Natural killer cell treated with Interleukin-12 subunit alpha and Interleukin-12 subunit beta and Interleukin-15 and Interleukin-18, amount 100 ng/mL, for 72 hours (primary cell): ENCODE measurements around the gene SYNPR. TPM values are rescaled to one million over a fixed set of nuclear protein-coding genes. Genes with fewer than 3 reads are reported as not detected.
"Not testable (repeated sequence)": the region's sequence is repeated elsewhere in the genome, so short reads cannot be mapped to it uniquely, and the experiment has no call there.

Source experiments
- ATAC-seq, 2 donors: fragments of 150-1000 bp; cut with Tn5 transposase in 1 of 2; sonication (Bioruptor Pico), chemical (Tn5 transposase) in 1 of 2; 2 replicates each; pipeline ENCODE4 v1.10.0; 2021
- DNase-seq: peaks from one replicate; pipeline ENCODE4 v3.0.0; 2022; ENCODE audit warnings: low spot score
- H3K27ac Mint-ChIP-seq, 2 donors: 1 replicate in 1 of 2; 2 replicates in 1 of 2; pipeline ENCODE4 v1.8.0; 2022; ENCODE audit warnings: mixed read lengths in 2 of 2, mild to moderate bottlenecking in 1 of 2, moderate library complexity in 1 of 2
- H3K27me3 Mint-ChIP-seq, 2 donors: 1 replicate in 1 of 2; 2 replicates in 1 of 2; pipeline ENCODE4 v1.8.0; 2022; ENCODE audit warnings: mixed read lengths in 2 of 2
- H3K36me3 Mint-ChIP-seq: one replicate; pipeline ENCODE4 v1.8.0; 2022; ENCODE audit warnings: mixed read lengths
- H3K4me1 Mint-ChIP-seq, 2 donors: 1 replicate in 1 of 2; 2 replicates in 1 of 2; pipeline ENCODE4 v1.8.0; 2022; ENCODE audit warnings: low read depth in 2 of 2, mixed read lengths in 2 of 2, mild to moderate bottlenecking in 1 of 2
- H3K4me3 Mint-ChIP-seq: one replicate; pipeline ENCODE4 v1.8.0; 2022; ENCODE audit warnings: mixed read lengths
- H3K9me3 Mint-ChIP-seq: 2 replicates; pipeline ENCODE4 v1.8.0; 2022; ENCODE audit warnings: mixed read lengths
- total RNA-seq, 2 donors: library from RNA; stranded (reverse); gene quantifications; one replicate each; pipeline ENCODE4 v1.2.3, GENCODE V29; 2022

The SYNPR gene
- total RNA-seq, 2 donors from 2014 or later, result not detected

DNA sequence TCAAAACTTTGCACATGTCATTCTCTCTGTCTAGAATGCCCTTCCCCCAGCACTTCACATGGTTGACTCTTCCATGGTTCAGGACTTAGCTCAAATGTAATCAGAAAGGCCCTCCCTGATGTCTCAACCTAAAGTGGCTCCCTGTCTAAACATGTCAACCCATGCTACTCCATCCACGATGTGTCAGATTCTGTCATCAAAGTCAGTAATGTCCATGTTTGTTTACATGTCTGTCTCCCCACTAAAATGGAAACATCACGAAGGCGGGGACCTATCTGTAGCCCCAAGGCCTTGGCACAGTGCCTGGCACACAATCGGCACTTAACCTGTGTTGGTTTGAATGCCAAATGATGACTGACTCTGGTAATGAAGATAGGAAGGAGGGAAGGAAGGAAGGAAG, 353.6 kb downstream of the SYNPR start:
- peaks cover 12% of the 10 kb centered on the region for H3K9me3 Mint-ChIP-seq
- H3K4me3 Mint-ChIP-seq, result no peak overlapping the region
- H3K27ac Mint-ChIP-seq, result no peak overlapping the region
- H3K27me3 Mint-ChIP-seq, result no peaks in the 10 kb centered on the region
- no peaks in the 10 kb centered on the region for H3K4me1 Mint-ChIP-seq
- H3K36me3 Mint-ChIP-seq, result no peaks in the 10 kb centered on the region
- DNase-seq (no peak), ATAC-seq (no peak)

DNA sequence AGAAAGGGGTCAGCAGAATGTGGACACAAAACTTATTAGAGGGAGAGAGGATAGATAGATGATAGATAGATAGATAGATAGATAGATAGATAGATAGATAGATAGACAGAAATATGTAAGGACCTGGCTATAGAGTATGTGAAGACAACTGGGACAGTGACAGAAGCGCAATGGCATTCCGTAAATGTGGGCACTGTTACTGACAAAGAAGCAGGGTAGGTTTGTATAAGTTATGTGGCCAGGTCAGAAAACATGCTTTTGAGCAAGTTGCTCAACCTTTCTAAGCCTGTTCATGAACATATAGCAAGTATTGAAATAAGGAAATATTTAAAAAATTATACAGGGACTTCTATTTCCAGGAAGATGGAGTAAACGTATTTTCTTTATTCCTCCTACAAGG, 357.1 kb downstream of the SYNPR start:
- ATAC-seq, result no peak
- no peak for DNase-seq
- Mint-ChIP-seq H3K27ac (no peak overlapping the region), H3K9me3 (peaks cover 14% of the 10 kb centered on the region), H3K4me3 (no peak overlapping the region), H3K4me1 (no peaks in the 10 kb centered on the region), H3K36me3 (no peaks in the 10 kb centered on the region), H3K27me3 (no peaks in the 10 kb centered on the region)

DNA sequence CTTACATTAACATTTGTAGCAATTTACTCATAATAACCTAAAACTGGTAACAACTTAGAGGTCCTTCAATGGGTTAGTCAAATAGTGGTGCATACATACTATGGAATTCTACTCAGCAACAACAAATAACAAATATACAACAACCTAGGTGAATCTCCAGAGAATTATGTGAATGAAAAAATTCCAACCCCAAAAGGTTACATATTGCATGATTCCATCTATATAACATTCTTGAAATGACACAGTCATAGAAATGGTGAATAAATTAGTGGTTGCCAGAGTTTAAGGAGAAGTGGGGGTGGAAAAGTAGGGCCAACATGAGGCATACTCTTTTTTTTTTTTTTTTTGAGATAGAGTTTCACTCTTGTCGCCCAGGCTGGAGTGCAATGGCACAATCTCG, 361.7 kb downstream of the SYNPR start:
- Mint-ChIP-seq H3K4me1 (no peaks in the 10 kb centered on the region), H3K36me3 (no peaks in the 10 kb centered on the region)
- no peak for ATAC-seq

DNA sequence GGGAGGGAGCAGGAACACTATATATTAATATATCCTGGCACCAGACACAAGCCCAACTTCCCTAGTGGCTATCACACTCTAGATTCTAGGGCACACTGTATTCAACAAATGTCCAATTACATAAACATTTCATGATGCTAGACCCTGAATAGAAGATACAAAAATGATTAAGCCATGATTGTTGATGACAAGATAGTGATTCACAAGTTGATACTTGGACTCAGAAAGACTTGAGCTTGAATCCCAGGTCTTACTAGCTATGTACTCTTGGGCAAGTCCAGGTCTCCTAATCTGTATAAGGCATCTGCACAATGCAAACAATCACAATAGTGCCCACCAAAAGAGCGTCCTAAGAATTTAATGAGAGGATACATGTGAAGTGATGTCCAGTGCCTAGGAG, 364.4 kb downstream of the SYNPR start:
- peaks cover 7% of the 10 kb centered on the region for H3K9me3 Mint-ChIP-seq
- no peaks in the 10 kb centered on the region for H3K36me3 Mint-ChIP-seq
- H3K27me3 Mint-ChIP-seq, result peaks cover 0 to 7% of the 10 kb centered on the region in 2 donors
- H3K4me3 Mint-ChIP-seq, result no peak overlapping the region
- no peaks in the 10 kb centered on the region for H3K4me1 Mint-ChIP-seq
- no peak overlapping the region for H3K27ac Mint-ChIP-seq
- ATAC-seq (no peak), DNase-seq (no peak)

More for the DNA sequence above, 361.7 kb downstream of the SYNPR start:
- DNase-seq, result no peak
- Mint-ChIP-seq H3K4me3 (no peak overlapping the region), H3K27ac (no peak overlapping the region), H3K9me3 (peaks cover 12% of the 10 kb centered on the region), H3K27me3 (peaks cover 0 to 6% of the 10 kb centered on the region in 2 donors)

DNA sequence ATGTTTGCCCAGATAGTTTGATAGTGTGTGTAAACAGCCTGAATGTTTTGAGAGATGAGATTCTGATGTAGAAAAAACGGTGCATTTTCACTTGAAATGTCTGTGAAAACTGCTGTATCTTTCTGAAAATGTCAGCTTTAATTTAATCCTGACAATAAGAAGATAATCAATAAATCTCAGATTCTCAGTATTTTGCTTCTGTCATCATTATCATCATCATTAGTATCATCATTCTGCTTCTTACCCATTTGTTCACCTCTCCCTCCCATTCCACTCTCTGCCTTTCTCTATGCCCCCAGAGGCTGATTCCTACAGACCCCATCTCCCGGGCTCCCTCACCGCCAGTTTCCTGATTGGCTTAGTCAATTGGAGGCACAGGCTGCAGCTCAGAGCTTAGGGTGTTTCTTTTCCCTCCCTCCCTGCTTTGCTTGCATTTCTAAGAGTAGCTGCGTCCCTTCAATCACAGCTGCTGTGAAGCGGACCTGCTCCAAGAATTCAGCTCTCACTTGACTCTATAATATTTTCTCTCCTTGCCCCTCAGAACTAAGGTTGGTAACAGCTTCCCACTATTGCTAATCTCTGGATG, 366.2 kb downstream of the SYNPR start:
- Mint-ChIP-seq H3K9me3 (peaks cover 11% of the 10 kb centered on the region), H3K4me1 (no peaks in the 10 kb centered on the region), H3K27me3 (peaks cover 0 to 7% of the 10 kb centered on the region in 2 donors), H3K4me3 (no peak overlapping the region), H3K36me3 (no peaks in the 10 kb centered on the region), H3K27ac (no peak overlapping the region)
- ATAC-seq, result no peak
- DNase-seq, result no peak

DNA sequence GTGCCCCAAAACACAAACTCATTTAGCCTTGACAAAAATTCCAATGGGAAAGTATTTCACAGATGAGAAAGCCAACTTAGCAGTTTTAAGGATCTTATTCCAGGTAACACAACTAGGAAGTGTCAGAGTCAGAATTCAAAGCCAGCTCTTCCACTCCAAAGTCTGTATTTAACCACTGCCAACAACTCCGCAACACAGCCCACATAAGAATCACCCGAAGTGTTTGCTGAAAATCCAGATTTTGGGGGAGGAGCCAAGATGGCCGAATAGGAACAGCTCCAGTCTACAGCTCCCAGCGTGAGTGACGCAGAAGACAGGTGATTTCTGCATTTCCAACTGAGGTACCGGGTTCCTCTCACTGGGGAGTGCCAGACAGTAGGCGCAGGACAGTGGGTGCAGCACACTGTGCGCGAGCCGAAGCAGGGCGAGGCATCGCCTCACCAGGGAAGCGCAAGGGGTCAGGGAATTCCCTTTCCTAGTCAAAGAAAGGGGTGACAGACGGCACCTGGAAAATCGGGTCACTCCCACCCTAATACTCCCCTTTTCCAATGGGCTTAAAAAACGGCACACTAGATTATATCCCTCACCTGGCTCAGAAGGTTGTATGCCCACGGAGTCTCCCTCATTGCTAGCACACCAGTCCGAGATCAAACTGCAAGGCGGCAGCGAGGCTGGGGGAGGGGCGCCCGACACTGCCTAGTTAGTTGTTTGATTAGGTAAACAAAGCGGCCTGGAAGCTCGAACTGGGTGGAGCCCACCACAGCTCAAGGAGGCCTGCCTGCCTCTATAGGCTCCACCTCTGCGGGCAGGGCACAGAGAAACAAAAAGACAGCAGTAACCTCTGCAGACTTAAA, 367.0 kb downstream of the SYNPR start:
- not testable (repeated sequence) for ATAC-seq, H3K4me1 Mint-ChIP-seq, H3K36me3 Mint-ChIP-seq, DNase-seq, H3K27me3 Mint-ChIP-seq, H3K27ac Mint-ChIP-seq, H3K4me3 Mint-ChIP-seq
- H3K9me3 Mint-ChIP-seq, result peaks cover 11% of the 10 kb centered on the region

DNA sequence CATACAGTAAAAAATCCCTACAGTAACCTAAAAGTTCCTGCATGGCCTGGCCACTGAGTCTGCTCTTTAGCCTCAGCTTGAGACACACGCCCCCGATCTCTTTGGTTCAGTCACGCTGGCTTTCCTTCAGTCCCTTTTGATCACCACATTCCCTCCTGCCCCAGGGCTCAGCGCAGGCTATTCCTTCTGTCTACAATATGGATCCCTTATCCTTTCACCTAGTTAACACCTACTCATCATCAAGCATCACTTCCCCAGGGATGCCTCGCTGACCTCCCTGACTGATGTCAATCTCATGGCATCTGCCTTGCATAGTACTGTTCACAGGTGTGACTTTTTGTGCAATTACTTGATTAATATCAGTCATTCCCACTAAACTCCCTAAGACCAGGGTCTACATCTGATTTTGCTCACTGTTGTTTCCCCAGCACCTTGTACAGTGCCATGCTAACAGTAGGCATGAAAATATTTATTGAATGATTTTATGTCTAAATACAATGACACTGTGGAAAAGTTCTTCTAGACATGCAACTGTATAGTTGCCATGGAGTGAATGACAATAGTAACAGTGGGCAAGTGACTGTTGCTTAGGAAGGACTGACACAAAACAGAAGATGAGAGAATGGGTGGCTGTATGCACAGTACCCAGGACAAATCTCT, 374.1 kb downstream of the SYNPR start, which contains the start of gene SNTN:
SNTN (plus strand) TSS at position 610 of the 660 bp plus-strand sequence; CDS start at position 623, 13 bp downstream.
- Mint-ChIP-seq H3K36me3 (no peaks in the 10 kb centered on the region), H3K9me3 (peaks cover 10% of the 10 kb centered on the region), H3K27me3 (no peaks in the 10 kb centered on the region), H3K4me3 (no peak within 1 kb of the TSS), H3K27ac (no peak within 1 kb of the TSS), H3K4me1 (no peaks in the 10 kb centered on the region)
- no peak for ATAC-seq
- DNase-seq, result no peak

DNA sequence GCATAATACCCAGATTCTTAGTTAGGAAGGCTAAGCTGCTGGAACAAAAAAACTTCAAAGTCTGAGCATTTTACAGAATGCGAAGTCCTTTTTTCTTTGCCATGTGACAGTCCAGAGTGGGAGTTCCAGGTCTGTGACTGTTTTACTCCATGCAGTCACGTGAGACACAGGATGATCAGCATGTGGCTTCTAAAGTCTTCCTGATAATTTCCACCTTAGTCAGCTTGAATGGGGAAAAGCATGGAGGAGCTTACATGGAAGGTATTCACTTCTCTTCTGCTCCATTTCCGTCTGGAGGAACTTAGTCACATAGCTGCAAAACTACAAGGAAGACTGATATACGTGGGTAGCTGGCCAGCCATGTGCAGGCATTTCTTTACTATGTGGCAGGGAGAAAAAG, 376.1 kb downstream of the SYNPR start:
- Mint-ChIP-seq H3K27me3 (no peaks in the 10 kb centered on the region), H3K4me3 (no peak overlapping the region), H3K27ac (no peak overlapping the region), H3K36me3 (no peaks in the 10 kb centered on the region), H3K9me3 (peaks cover 6% of the 10 kb centered on the region), H3K4me1 (no peaks in the 10 kb centered on the region)
- ATAC-seq (no peak), DNase-seq (no peak)

DNA sequence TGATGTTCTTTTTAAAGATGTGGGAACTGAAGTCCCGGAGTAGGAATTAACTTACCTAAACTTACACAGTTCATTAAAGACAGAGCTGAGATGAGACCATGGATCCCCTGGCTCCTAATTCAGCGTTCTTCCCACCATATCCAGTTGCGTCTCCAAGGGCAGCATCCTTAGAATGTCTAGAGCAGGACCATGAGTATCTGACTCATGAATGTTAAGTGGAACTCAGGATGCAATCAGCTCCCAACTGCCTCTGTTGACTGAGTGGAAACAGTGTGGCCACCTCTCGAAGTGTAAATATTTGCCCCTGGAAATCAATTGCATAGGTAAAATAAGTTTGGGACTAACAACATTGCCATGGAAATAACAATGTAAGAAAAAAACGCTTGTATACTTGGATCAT, 376.8 kb downstream of the SYNPR start:
- Mint-ChIP-seq H3K27me3 (peaks cover 0 to 3% of the 10 kb centered on the region in 2 donors), H3K4me3 (no peak overlapping the region), H3K27ac (no peak overlapping the region), H3K36me3 (no peaks in the 10 kb centered on the region), H3K9me3 (peaks cover 6% of the 10 kb centered on the region), H3K4me1 (no peaks in the 10 kb centered on the region)
- DNase-seq, result no peak
- ATAC-seq, result no peak

DNA sequence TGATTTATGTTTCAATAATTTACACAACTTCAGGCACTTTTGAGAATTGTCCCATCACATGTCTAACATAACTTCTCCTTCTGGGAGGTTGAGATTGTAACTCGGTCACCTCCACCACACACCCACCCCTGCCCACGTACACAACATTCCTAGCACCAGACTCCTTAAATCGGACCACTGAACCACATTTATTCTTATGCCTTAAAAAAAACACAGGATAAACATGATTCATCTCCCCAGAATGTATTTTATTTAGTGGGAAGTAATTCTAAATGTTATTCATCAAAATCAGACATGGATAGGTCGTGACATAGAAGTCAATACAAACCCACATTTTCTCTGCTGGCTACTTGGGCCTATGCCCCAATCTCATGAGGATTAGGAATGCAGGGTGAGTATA, 377.4 kb downstream of the SYNPR start:
- ATAC-seq (no peak), DNase-seq (no peak)
- Mint-ChIP-seq H3K36me3 (no peaks in the 10 kb centered on the region), H3K9me3 (peaks cover 6% of the 10 kb centered on the region), H3K27me3 (peaks cover 0 to 8% of the 10 kb centered on the region in 2 donors), H3K27ac (no peak overlapping the region), H3K4me1 (no peaks in the 10 kb centered on the region), H3K4me3 (no peak overlapping the region)

DNA sequence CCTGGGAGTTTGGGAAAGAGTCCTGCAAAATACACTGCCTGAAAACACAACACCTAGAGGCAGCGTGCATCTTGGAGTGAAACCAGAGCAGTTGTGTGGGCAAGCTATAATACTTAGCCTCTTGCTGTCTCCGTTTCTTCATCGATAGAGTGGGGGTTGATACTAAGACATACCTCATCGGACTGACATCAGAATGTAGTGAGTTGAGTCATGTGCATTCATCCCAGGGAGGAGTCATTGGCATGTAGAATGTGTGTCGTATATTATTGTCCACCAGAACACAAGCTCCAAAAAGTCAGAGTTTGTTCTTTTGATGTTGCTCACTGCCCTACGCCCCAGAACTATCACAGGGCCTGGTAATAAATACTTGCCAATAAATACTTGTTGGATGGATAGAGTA, 378.7 kb downstream of the SYNPR start:
- no peak for DNase-seq
- Mint-ChIP-seq H3K27ac (no peak overlapping the region), H3K9me3 (peaks cover 6% of the 10 kb centered on the region), H3K36me3 (no peaks in the 10 kb centered on the region), H3K27me3 (peaks cover 0 to 8% of the 10 kb centered on the region in 2 donors), H3K4me3 (no peak overlapping the region), H3K4me1 (no peaks in the 10 kb centered on the region)
- ATAC-seq, result no peak

DNA sequence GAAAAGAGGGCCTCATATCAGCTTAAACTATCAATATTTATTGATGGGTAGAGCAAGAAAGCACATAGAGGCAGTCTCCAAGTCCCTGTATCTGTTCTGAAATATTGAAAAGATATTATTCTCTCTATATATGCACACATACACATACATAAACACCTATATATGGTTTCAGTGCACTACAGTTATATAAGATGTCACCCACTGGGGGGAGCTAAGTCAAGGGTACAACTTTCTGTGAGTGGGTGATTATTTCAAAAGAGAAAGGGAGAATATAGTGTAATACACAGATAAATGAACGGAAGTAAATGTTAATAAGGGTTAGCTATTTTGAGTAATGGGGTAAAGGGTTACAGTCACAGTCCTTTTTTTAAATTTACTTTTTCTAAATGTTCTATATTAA, 383.1 kb downstream of the SYNPR start:
- ATAC-seq (no peak), DNase-seq (no peak)
- Mint-ChIP-seq H3K9me3 (no peaks in the 10 kb centered on the region), H3K36me3 (no peaks in the 10 kb centered on the region), H3K27ac (no peak overlapping the region), H3K4me3 (no peak overlapping the region), H3K27me3 (peaks cover 0 to 8% of the 10 kb centered on the region in 2 donors), H3K4me1 (no peaks in the 10 kb centered on the region)

DNA sequence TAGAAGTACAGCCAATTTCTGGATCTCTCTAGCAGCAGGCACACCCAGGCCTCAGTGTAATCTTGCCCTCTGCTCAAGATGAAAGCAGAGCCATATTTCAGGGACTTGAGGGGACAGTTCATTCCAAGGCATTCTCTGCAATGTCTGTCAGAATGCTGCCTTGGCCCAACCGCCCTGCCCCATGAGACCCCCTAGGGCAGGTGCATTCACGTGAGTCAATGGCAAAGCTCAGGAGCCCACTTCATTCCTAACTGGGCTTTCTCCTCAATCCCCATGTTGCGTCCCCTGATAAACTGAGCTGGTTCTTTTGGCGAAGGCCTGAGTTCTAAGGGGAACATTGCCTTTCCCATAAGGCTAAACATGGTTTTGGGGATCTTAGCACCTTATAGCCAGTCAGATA, 383.9 kb downstream of the SYNPR start:
- no peaks in the 10 kb centered on the region for H3K4me1 Mint-ChIP-seq
- no peaks in the 10 kb centered on the region for H3K36me3 Mint-ChIP-seq
- ATAC-seq, result no peak
- peaks cover 0 to 8% of the 10 kb centered on the region in 2 donors for H3K27me3 Mint-ChIP-seq
- no peak overlapping the region for H3K27ac Mint-ChIP-seq
- H3K4me3 Mint-ChIP-seq, result no peak overlapping the region
- H3K9me3 Mint-ChIP-seq, result no peaks in the 10 kb centered on the region
- DNase-seq, result no peak

DNA sequence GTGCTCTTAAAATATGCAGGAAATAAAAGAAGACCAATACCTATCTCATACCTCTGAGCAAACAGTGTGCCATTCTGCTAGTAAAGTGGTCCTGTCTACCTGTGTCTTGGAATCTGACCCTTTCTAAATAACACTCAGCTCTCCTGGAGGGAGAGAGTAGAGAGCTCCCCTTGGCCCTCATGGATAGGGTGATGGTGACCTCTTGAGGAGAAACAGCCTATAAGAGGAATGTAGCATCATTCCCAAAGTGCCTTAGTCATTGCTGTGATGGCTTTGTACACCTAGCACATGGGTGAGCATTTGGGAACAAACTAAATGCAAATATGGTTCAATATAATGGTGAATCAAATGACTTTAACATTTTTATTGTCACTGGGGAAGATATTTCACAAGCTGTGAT, 384.4 kb downstream of the SYNPR start:
- DNase-seq (no peak), ATAC-seq (no peak)
- Mint-ChIP-seq H3K27ac (no peak overlapping the region), H3K36me3 (no peaks in the 10 kb centered on the region), H3K9me3 (no peaks in the 10 kb centered on the region), H3K4me1 (no peaks in the 10 kb centered on the region), H3K27me3 (peaks cover 0 to 8% of the 10 kb centered on the region in 2 donors), H3K4me3 (no peak overlapping the region)
